SK-N-SH (cell line): ENCODE results near the gene RCBTB2. TPM values are rescaled to one million over a fixed set of nuclear protein-coding genes. Genes with fewer than 3 reads are reported as not detected.

Experiments
- CTCF ChIA-PET: fragments of 300-600, 350-600 bp; formaldehyde crosslinking; extraction: SDS; loops from one replicate; lab custom pipeline; 2021; lab: Yijun Ruan, JAX
- POLR2A ChIA-PET: fragments of 350-600 bp; sonication (Branson Sonifier 250); formaldehyde crosslinking; extraction: SDS; loops from one replicate; lab custom pipeline; 2020; ENCODE audit warnings: antibody characterized with exemption, inconsistent platforms; lab: Yijun Ruan, JAX
- DNase-seq: peaks from one replicate; pipeline ENCODE4 v3.0.0; 2012
- H2AFZ ChIP-seq: fragments of 200-600 bp; sonication (generic); 2 replicates; pipeline ENCODE4 v1.8.1; 2016; ENCODE audit warnings: antibody characterized with exemption, mild to moderate bottlenecking, low read depth
- H3F3A ChIP-seq: fragments of 200-600 bp; sonication (generic); replicated peaks from 2 replicates; pipeline ENCODE3; 2016; ENCODE audit warnings: antibody characterized with exemption, mild to moderate bottlenecking; ENCODE audit not compliant: insufficient read depth
- H3K27ac ChIP-seq, 2 experiments: fragments of 200-500 bp in 1 of 2; fragments of 200-600 bp in 1 of 2; sonication (Bioruptor generic) in 1 of 2; sonication (generic), shearing (Covaris generic) in 1 of 2; 2 replicates each; pipeline versions ENCODE4 v1.5.1 to v1.6.1; 2014 to 2016; ENCODE audit warnings: low read depth in 2 of 2, inconsistent platforms in 1 of 2, low read length in 1 of 2, mild to moderate bottlenecking in 1 of 2, mixed read lengths in 1 of 2
- H3K27me3 ChIP-seq: fragments of 200-600 bp; sonication (generic), shearing (Covaris generic); 2 replicates; pipeline ENCODE4 v1.6.1; 2016; ENCODE audit warnings: mixed run types; ENCODE audit not compliant: insufficient read depth
- H3K36me3 ChIP-seq, 2 experiments: fragments of 200-500 bp in 1 of 2; fragments of 200-600 bp in 1 of 2; sonication (Bioruptor generic) in 1 of 2; sonication (generic) in 1 of 2; replicated peaks in 1 of 2; 2 replicates each; pipeline versions ENCODE3 to v1.5.1; 2014 to 2016; ENCODE audit warnings: low read length in 1 of 2, mild to moderate bottlenecking in 1 of 2; ENCODE audit not compliant: insufficient read depth in 2 of 2, control insufficient read depth in 1 of 2
- H3K4me1 ChIP-seq, 2 experiments: fragments of 200-500 bp in 1 of 2; fragments of 200-600 bp in 1 of 2; sonication (Bioruptor generic) in 1 of 2; sonication (generic), shearing (Covaris generic) in 1 of 2; 2 replicates each; pipeline versions ENCODE4 v1.5.1 to v1.6.1; 2014 to 2016; ENCODE audit warnings: low read depth in 1 of 2, low read length in 1 of 2, mixed run types in 1 of 2; ENCODE audit not compliant: insufficient read depth in 2 of 2, control insufficient read depth in 1 of 2
- H3K4me2 ChIP-seq: fragments of 200-600 bp; sonication (generic), shearing (Covaris generic); 2 replicates; pipeline ENCODE4 v1.6.1; 2017; ENCODE audit warnings: mixed run types
- H3K4me3 ChIP-seq, 2 experiments: fragments of 200-500 bp in 1 of 2; fragments of 200-600 bp in 1 of 2; sonication (Bioruptor generic) in 1 of 2; sonication (generic), shearing (Covaris generic) in 1 of 2; 2 replicates each; pipeline versions ENCODE4 v1.5.1 to v1.8.1; 2014 to 2016; ENCODE audit warnings: low read depth in 2 of 2, inconsistent platforms in 1 of 2, low read length in 1 of 2, mild to moderate bottlenecking in 1 of 2, mixed read lengths in 1 of 2, moderate library complexity in 1 of 2
- H3K79me2 ChIP-seq: fragments of 200-600 bp; sonication (generic); 2 replicates; pipeline ENCODE4 v1.8.1; 2017; ENCODE audit warnings: mild to moderate bottlenecking; ENCODE audit not compliant: insufficient read depth
- H3K9ac ChIP-seq: fragments of 200-600 bp; sonication (generic); 2 replicates; pipeline ENCODE4 v1.6.1; 2017; ENCODE audit warnings: mixed run types
- H3K9me2 ChIP-seq: fragments of 200-600 bp; sonication (generic); 2 replicates; pipeline ENCODE4 v1.6.1; 2017; ENCODE audit warnings: mixed run types
- H3K9me3 ChIP-seq: fragments of 200-600 bp; sonication (generic); 2 replicates; pipeline ENCODE4 v1.6.1; 2017; ENCODE audit warnings: mixed run types, mild to moderate bottlenecking, moderate library complexity
- H4K20me1 ChIP-seq: fragments of 200-600 bp; sonication (generic); 2 replicates; pipeline ENCODE4 v1.6.1; 2017; ENCODE audit warnings: mild to moderate bottlenecking, mixed run types; ENCODE audit not compliant: insufficient read depth
- ELF1 ChIP-seq: IDR thresholded peaks from 2 replicates; pipeline ENCODE4 v1.4.0; 2012
- EP300 ChIP-seq, 2 experiments: IDR thresholded peaks; 2 replicates each; pipeline versions ENCODE4 v1.4.0 to v1.6.1; 2012; ENCODE audit warnings: borderline replicate concordance in 1 of 2, low read depth in 1 of 2, low read length in 1 of 2
- FOXM1 ChIP-seq: IDR thresholded peaks from 2 replicates; pipeline ENCODE4 v1.4.0; 2012; ENCODE audit warnings: low read depth, mild to moderate bottlenecking
- MXI1 ChIP-seq: IDR thresholded peaks from 2 replicates; pipeline ENCODE4 v1.6.1; 2012; ENCODE audit warnings: mild to moderate bottlenecking, low read depth, low read length, improper control_type of control experiment
- NFIC ChIP-seq: IDR thresholded peaks from 2 replicates; pipeline ENCODE4 v1.4.0; 2012; ENCODE audit warnings: borderline replicate concordance
- NRF1 ChIP-seq: IDR thresholded peaks from 2 replicates; pipeline ENCODE4 v1.6.1; 2012; ENCODE audit warnings: low read depth, mild to moderate bottlenecking, low read length
- POLR2AphosphoS5 ChIP-seq: IDR thresholded peaks from 2 replicates; pipeline ENCODE4 v1.6.1; 2012; ENCODE audit warnings: low read depth, low read length
- RAD21 ChIP-seq: IDR thresholded peaks from 2 replicates; pipeline ENCODE4 v1.6.1; 2012; ENCODE audit warnings: mild to moderate bottlenecking, low read length
- RCOR1 ChIP-seq: fragments of 150-350 bp; IDR thresholded peaks from 2 replicates; pipeline ENCODE4 v1.6.1; 2017; ENCODE audit warnings: antibody characterized with exemption, low read length
- RFX5 ChIP-seq: IDR thresholded peaks from 2 replicates; pipeline ENCODE4 v1.6.1; 2012; ENCODE audit warnings: mild to moderate bottlenecking, improper control_type of control experiment, low read length
- RXRA ChIP-seq: IDR thresholded peaks from 2 replicates; pipeline ENCODE4 v1.4.0; 2012; ENCODE audit warnings: low read depth, mild to moderate bottlenecking, borderline replicate concordance
- SIN3A ChIP-seq: IDR thresholded peaks from 2 replicates; pipeline ENCODE4 v1.6.1; 2012; ENCODE audit warnings: low read depth, mild to moderate bottlenecking, low read length, moderate library complexity, borderline replicate concordance
- SMC3 ChIP-seq: IDR thresholded peaks from 2 replicates; pipeline ENCODE4 v1.6.1; 2012; ENCODE audit warnings: low read depth, low read length, improper control_type of control experiment
- TAF1 ChIP-seq: IDR thresholded peaks from 2 replicates; pipeline ENCODE4 v1.6.1; 2012; ENCODE audit warnings: low read depth, mild to moderate bottlenecking, low read length, moderate library complexity, borderline replicate concordance
- YY1 ChIP-seq: IDR thresholded peaks from 2 replicates; pipeline ENCODE4 v1.4.0; 2012; ENCODE audit warnings: low read depth, mild to moderate bottlenecking
- WGBS: methylation state at CpG from one replicate; pipeline ENCODE4 v1.1.6; 2017; ENCODE audit warnings: low lambda C conversion rate; 5-methylcytosine and 5-hydroxymethylcytosine counted together
- polyA plus RNA-seq, 3 experiments: library from polyadenylated mRNA; depleted of rRNA; stranded (reverse); fragments of >200 nt; gene quantifications; 2 replicates each; pipeline ENCODE4 v1.2.3, GENCODE V29; 2012
- TF ChIP-seq, protein P1 (sequence below): fragments of 150-350 bp; IDR thresholded peaks from 2 replicates; pipeline ENCODE4 v1.6.1; 2017; ENCODE audit warnings: antibody characterized with exemption, low read length, low read depth, borderline replicate concordance
- TF ChIP-seq, protein P2 (sequence below): IDR thresholded peaks from 2 replicates; pipeline ENCODE4 v1.4.0; 2012; ENCODE audit warnings: low read depth, borderline replicate concordance
- TF ChIP-seq, protein P3 (sequence below): fragments of 200-600 bp; sonication (generic); IDR thresholded peaks from 2 replicates; pipeline ENCODE4 v1.6.1; 2017; ENCODE audit warnings: antibody characterized with exemption, mild to moderate bottlenecking, moderate library complexity
- TF ChIP-seq, protein P4 (sequence below): IDR thresholded peaks from 2 replicates; pipeline ENCODE4; 2012

The RCBTB2 gene
- polyA plus RNA-seq, 1 of the 3 experiments (the other 2 are of a cell fraction), result 2.8 TPM

DNA sequence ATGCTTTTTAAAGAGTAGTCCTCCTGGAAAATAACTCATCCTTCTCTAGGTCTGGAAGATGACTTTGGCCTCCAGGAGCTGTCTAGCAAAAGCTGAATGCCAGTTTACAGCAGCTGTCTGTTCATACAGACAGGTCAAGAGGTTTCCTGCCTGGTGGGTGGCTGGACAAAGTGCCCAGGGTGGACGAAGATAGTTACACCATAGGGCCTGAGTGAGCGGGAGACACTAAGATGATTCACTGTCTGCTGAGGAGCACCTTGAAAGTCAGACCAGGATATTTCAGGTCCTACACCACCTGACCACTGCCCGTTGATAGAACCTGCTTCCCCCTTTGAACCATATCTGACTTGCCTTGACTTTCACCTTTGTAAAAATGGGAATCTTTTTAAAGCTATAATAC lies 49.2 kb upstream of the RCBTB2 start (continued):
- TF ChIP-seq, protein P1, sequence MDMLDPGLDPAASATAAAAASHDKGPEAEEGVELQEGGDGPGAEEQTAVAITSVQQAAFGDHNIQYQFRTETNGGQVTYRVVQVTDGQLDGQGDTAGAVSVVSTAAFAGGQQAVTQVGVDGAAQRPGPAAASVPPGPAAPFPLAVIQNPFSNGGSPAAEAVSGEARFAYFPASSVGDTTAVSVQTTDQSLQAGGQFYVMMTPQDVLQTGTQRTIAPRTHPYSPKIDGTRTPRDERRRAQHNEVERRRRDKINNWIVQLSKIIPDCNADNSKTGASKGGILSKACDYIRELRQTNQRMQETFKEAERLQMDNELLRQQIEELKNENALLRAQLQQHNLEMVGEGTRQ, result no peak
- no peak for TF ChIP-seq ELF1
- TF ChIP-seq, protein P2, sequence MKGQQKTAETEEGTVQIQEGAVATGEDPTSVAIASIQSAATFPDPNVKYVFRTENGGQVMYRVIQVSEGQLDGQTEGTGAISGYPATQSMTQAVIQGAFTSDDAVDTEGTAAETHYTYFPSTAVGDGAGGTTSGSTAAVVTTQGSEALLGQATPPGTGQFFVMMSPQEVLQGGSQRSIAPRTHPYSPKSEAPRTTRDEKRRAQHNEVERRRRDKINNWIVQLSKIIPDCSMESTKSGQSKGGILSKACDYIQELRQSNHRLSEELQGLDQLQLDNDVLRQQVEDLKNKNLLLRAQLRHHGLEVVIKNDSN, result no peak
- no peak for TF ChIP-seq EP300 (IDR thresholded peaks at IDR 0.05; ENCODE audit: borderline replicate concordance in 1 of 2, low read depth in 1 of 2, low read length in 1 of 2)
- TF ChIP-seq NRF1, result no peak
- no peak for TF ChIP-seq RCOR1
- TF ChIP-seq POLR2AphosphoS5, result no peak
- TF ChIP-seq RFX5, result no peak

DNA sequence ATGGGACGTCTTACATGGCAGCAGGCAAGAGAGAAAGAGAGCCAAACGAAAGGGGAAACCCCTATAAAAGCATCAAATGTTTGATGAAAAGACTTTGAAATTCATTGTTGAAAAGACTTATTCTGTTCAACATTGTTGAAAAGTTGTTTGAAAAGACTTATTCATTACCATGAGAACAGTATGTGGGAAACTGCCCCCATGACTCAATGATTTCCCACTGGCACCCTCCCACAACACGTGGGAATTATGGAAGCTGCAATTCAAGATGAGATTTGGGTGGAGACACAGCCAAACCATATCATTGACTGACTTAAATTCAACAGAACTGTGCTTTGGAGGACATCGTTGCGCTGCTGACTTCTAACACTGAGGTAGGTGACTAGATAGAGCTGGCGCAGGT lies 48.0 kb upstream of the RCBTB2 start:
- H3K79me2 ChIP-seq, result no peaks in the 10 kb centered on the region
- no peaks in the 10 kb centered on the region for H3K36me3 ChIP-seq
- H3F3A ChIP-seq, result no peaks in the 10 kb centered on the region
- H3K4me2 ChIP-seq, result no peak overlapping the region
- ChIA-PET CTCF (interaction anchor here (0.5 to 5.3 kb wide), 25 partner anchors 10 to 543 kb away, joined by 3 to 40 read pairs (median 4); partner anchors contain the start of gene NUDT15), POLR2A (interaction anchor here (0.6 kb wide), 1 partner anchor 566 kb away, joined by 3 read pairs; no protein-coding TSS in a partner anchor)
- H3K4me1 ChIP-seq, result no peaks in the 10 kb centered on the region; a peak in 2 of 4 replicates
- TF ChIP-seq RAD21 (no peak), TAF1 (no peak), NFIC (no peak), MXI1 (no peak), RFX5 (no peak), YY1 (no peak), FOXM1 (no peak), SIN3A (no peak)
- H3K27me3 ChIP-seq, result no peaks in the 10 kb centered on the region
- DNase-seq, result no peak
- peak overlapping the region; percentile 21; the same call in 1 of the 2 replicates for H2AFZ ChIP-seq
- H3K9ac ChIP-seq, result no peak overlapping the region
- H3K9me3 ChIP-seq, result no peaks in the 10 kb centered on the region
- H4K20me1 ChIP-seq, result no peaks in the 10 kb centered on the region
- no peak overlapping the region for H3K27ac ChIP-seq
- H3K9me2 ChIP-seq, result no peaks in the 10 kb centered on the region
- H3K4me3 ChIP-seq, result no peak overlapping the region
- 53% methylated on average over 6 of the region's 6 CpGs for WGBS

DNA sequence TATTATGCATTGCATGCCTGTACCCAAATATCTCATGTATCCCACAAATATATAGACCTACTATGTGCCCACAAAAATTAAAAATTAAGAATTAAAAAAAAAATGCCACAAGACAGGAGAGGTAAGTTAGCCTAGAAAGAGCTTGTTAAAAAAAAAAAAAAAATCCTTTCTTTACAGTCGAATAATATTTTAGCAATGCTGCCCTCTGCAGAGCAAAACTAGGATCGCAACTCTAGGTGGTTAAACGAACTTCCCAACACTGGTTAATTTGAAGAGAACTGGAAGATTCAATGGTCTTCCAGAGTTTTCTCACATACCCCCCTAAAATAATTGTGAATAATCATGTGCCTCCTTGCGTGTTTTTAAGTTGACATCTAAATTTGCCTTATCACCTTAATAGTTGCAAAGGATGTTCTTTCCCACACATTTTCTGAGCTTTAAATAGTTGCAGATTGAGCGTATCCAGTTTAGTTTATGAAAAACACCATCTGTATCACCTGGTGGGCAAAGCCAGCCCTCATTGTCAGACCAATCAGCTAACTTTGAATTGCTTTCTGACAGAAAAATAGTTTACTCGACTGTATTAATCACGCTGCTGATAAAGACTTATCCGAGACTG lies 47.4 kb upstream of the RCBTB2 start:
- H3K79me2 ChIP-seq, result no peaks in the 10 kb centered on the region
- POLR2A ChIA-PET, result no interaction called here
- no peak overlapping the region for H3K27ac ChIP-seq
- peak overlapping the region in 1 of 2 experiments; percentile 24; a peak in 1 of 4 replicates for H3K4me3 ChIP-seq
- TF ChIP-seq ELF1, result no peak
- peak; percentile 87 for TF ChIP-seq RAD21
- TF ChIP-seq, protein P3, sequence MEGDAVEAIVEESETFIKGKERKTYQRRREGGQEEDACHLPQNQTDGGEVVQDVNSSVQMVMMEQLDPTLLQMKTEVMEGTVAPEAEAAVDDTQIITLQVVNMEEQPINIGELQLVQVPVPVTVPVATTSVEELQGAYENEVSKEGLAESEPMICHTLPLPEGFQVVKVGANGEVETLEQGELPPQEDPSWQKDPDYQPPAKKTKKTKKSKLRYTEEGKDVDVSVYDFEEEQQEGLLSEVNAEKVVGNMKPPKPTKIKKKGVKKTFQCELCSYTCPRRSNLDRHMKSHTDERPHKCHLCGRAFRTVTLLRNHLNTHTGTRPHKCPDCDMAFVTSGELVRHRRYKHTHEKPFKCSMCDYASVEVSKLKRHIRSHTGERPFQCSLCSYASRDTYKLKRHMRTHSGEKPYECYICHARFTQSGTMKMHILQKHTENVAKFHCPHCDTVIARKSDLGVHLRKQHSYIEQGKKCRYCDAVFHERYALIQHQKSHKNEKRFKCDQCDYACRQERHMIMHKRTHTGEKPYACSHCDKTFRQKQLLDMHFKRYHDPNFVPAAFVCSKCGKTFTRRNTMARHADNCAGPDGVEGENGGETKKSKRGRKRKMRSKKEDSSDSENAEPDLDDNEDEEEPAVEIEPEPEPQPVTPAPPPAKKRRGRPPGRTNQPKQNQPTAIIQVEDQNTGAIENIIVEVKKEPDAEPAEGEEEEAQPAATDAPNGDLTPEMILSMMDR, result peak; percentile 87
- TF ChIP-seq, protein P4, sequence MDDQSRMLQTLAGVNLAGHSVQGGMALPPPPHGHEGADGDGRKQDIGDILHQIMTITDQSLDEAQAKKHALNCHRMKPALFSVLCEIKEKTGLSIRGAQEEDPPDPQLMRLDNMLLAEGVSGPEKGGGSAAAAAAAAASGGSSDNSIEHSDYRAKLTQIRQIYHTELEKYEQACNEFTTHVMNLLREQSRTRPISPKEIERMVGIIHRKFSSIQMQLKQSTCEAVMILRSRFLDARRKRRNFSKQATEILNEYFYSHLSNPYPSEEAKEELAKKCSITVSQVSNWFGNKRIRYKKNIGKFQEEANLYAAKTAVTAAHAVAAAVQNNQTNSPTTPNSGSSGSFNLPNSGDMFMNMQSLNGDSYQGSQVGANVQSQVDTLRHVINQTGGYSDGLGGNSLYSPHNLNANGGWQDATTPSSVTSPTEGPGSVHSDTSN, result no peak
- TF ChIP-seq RXRA, result no peak
- peak; percentile 78 for TF ChIP-seq SMC3
- TF ChIP-seq, all 33 proteins: peak for 3
- Histone ChIP-seq H3K36me3 (no peaks in the 10 kb centered on the region), H3K4me1 (no peaks in the 10 kb centered on the region; a peak in 1 of 4 replicates), H3K4me2 (no peak overlapping the region), H2AFZ (peak overlapping the region; percentile 21; the same call in 1 of the 2 replicates), H3F3A (no peaks in the 10 kb centered on the region), H3K9me3 (no peaks in the 10 kb centered on the region), H3K9ac (no peak overlapping the region), H4K20me1 (no peaks in the 10 kb centered on the region), H3K9me2 (no peaks in the 10 kb centered on the region), H3K27me3 (no peaks in the 10 kb centered on the region)
- WGBS, result 29% methylated on average over 8 of the region's 8 CpGs
- peak; percentile 45 for DNase-seq
- CTCF ChIA-PET, result interaction anchor here (0.5 to 5.3 kb wide), 45 partner anchors 9 to 542 kb away, joined by 3 to 40 read pairs (median 4); partner anchors contain the start of gene NUDT15
